OCI-LY3 (cell line): ENCODE results near the gene PDE4A.
"Not testable (repeated sequence)": the region's sequence is repeated elsewhere in the genome, so short reads cannot be mapped to it uniquely, and the experiment has no call there.

Source experiments
- H2AFZ ChIP-seq: fragments of 200-600, 300-600 bp; shearing (Covaris generic); 2 replicates; pipeline ENCODE4 v1.6.0; 2014; ENCODE audit warnings: antibody characterized with exemption, low read depth, low read length
- H3K27ac ChIP-seq: fragments of 200-600, 300-600 bp; sonication (generic); 2 replicates; pipeline ENCODE4 v1.5.1; 2014; ENCODE audit warnings: mild to moderate bottlenecking, low read length, moderate library complexity, mixed read lengths
- H3K27me3 ChIP-seq: fragments of 200-600, 300-600 bp; sonication (generic); 2 replicates; pipeline ENCODE4 v1.6.1; 2014; ENCODE audit warnings: low read depth, low read length, mixed read lengths
- H3K36me3 ChIP-seq: fragments of 200-600, 300-600 bp; sonication (generic); replicated peaks from 2 replicates; pipeline ENCODE3; 2014; ENCODE audit warnings: low read depth, low read length, mixed read lengths
- H3K4me1 ChIP-seq: fragments of 300-600, 200-600 bp; sonication (generic); 2 replicates; pipeline ENCODE4 v1.6.1; 2014; ENCODE audit warnings: low read length, mixed read lengths
- H3K4me2 ChIP-seq: fragments of 200-600, 300-600 bp; sonication (generic); 2 replicates; pipeline ENCODE4 v1.6.1; 2014; ENCODE audit warnings: low read length, mixed read lengths
- H3K4me3 ChIP-seq: fragments of 300-600, 200-600 bp; sonication (generic); 2 replicates; pipeline ENCODE4 v1.5.1; 2014; ENCODE audit warnings: antibody characterized with exemption, mild to moderate bottlenecking, low read length, moderate library complexity
- H3K79me2 ChIP-seq: fragments of 300-600, 200-600 bp; shearing (Covaris generic); 2 replicates; pipeline ENCODE4 v1.6.1; 2014; ENCODE audit warnings: mild to moderate bottlenecking, low read length, mixed read lengths
- H3K9ac ChIP-seq: fragments of 300-600, 200-600 bp; shearing (Covaris generic); 2 replicates; pipeline ENCODE4 v1.6.0; 2014; ENCODE audit warnings: mild to moderate bottlenecking, low read length, moderate library complexity
- H3K9me3 ChIP-seq: fragments of 200-600, 300-600 bp; shearing (Covaris generic); 2 replicates; pipeline ENCODE4 v1.6.1; 2014; ENCODE audit warnings: low read length, mixed read lengths; ENCODE audit not compliant: insufficient read depth
- H4K20me1 ChIP-seq: fragments of 200-600, 300-600 bp; sonication (generic); 2 replicates; pipeline ENCODE4 v1.6.1; 2016; ENCODE audit warnings: low read length, mixed read lengths; ENCODE audit not compliant: insufficient read depth
- CTCF ChIP-seq: fragments of 200-600, 300-600 bp; sonication (generic); IDR thresholded peaks from 2 replicates; pipeline ENCODE4 v1.5.1; 2014; ENCODE audit warnings: antibody characterized with exemption, low read length, low read depth
- EZH2phosphoT487 ChIP-seq: fragments of 200-600 bp; shearing (Covaris generic); IDR thresholded peaks from 2 replicates; pipeline ENCODE4 v1.6.1; 2018; ENCODE audit warnings: antibody characterized with exemption, mixed run types, low read depth

Gene PDE4A

DNA sequence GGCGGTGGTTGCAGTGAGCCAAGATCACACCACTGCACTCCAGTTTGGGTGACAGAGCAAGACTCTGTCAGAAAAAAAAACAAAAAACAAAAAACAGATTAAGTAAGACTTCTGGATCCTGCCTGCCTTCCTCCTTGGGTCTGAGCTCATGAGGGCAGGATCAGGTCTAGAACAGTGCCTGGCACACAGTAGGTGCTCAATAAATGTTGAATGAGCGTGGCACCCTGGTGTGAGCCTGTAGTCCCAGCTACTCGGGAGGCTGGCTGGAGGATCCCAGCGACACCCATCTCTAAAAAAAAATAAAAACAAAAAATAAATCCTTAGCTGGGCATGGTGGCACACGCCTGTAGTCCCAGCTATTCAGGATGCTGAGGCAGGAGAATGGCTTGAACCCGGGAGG, 14.1 kb upstream of the PDE4A start:
- Histone ChIP-seq H3K4me1 (peaks cover 50% of the 10 kb centered on the region), H3K79me2 (peaks cover 21% of the 10 kb centered on the region), H3K9ac (no peak overlapping the region), H3K4me3 (no peak overlapping the region), H3K4me2 (no peak overlapping the region), H3K36me3 (peaks cover under 1% of the 10 kb centered on the region), H2AFZ (no peak overlapping the region), H4K20me1 (0 out of 2 replicates have a peak, but pooled peaks cover 4% of the 10 kb centered on the region), H3K27me3 (peaks cover 9% of the 10 kb centered on the region), H3K9me3 (no peaks in the 10 kb centered on the region), H3K27ac (no peak overlapping the region)
- TF ChIP-seq EZH2phosphoT487 (no peak), CTCF (no peak)

GRCh38 chr19:10407096-10407495, 13.2 kb upstream of the PDE4A start:
- no peak overlapping the region for H2AFZ ChIP-seq
- TF ChIP-seq EZH2phosphoT487 (no peak), CTCF (no peak)
- no peaks in the 10 kb centered on the region for H3K36me3 ChIP-seq
- no peak overlapping the region for H3K4me2 ChIP-seq
- no peak overlapping the region for H3K4me3 ChIP-seq
- no peaks in the 10 kb centered on the region for H4K20me1 ChIP-seq
- H3K9ac ChIP-seq = no peak overlapping the region
- peaks cover 50% of the 10 kb centered on the region for H3K4me1 ChIP-seq
- H3K27ac ChIP-seq = no peak overlapping the region
- H3K9me3 ChIP-seq = no peaks in the 10 kb centered on the region
- peaks cover 9% of the 10 kb centered on the region for H3K27me3 ChIP-seq
- H3K79me2 ChIP-seq = peaks cover 12% of the 10 kb centered on the region

GRCh38 chr19:10408511-10409283, 11.6 kb upstream of the PDE4A start:
- TF ChIP-seq CTCF (no peak), EZH2phosphoT487 (no peak)
- H2AFZ ChIP-seq = peak overlapping the region; percentile 52
- peak overlapping the region; percentile 38 for H3K4me3 ChIP-seq
- no peaks in the 10 kb centered on the region for H3K9me3 ChIP-seq
- H3K9ac ChIP-seq = peak overlapping the region; percentile 26; the same call in 1 of the 2 replicates
- H3K36me3 ChIP-seq = no peaks in the 10 kb centered on the region
- peaks cover 59% of the 10 kb centered on the region for H3K4me1 ChIP-seq
- no peaks in the 10 kb centered on the region for H4K20me1 ChIP-seq
- H3K79me2 ChIP-seq = no peaks in the 10 kb centered on the region
- peak overlapping the region; percentile 66 for H3K4me2 ChIP-seq
- H3K27me3 ChIP-seq = peaks cover 9% of the 10 kb centered on the region
- H3K27ac ChIP-seq = no peak overlapping the region

- not testable (repeated sequence) for H3K9ac ChIP-seq, H3K4me3 ChIP-seq, H4K20me1 ChIP-seq, H2AFZ ChIP-seq, H3K27me3 ChIP-seq, H3K79me2 ChIP-seq, H3K9me3 ChIP-seq, H3K36me3 ChIP-seq
- Histone ChIP-seq H3K27ac (peak overlapping the region; percentile 18; the same call in 1 of the 2 replicates), H3K4me2 (0 out of 2 replicates have a peak overlapping the region, but pooled peaks have one; percentile 5), H3K4me1 (peaks cover 62% of the 10 kb centered on the region)
Observed at GRCh38 chr19:10411224-10411623, 9.1 kb upstream of the PDE4A start.
